Measurements from ENCODE around the gene QPRT. TPM values are rescaled to one million over a fixed set of nuclear protein-coding genes. Genes with fewer than 3 reads are reported as not detected.

Gene QPRT
- total RNA-seq, 2 experiments from 2014 or later: 7.4 to 10.0 TPM

Other genes starting within 250 kb of the QPRT start
- gene BOLA2, start 224.8 kb upstream of the QPRT start, total RNA-seq: 10 to 100 TPM in 1 of 2 experiments, 1 to 10 TPM in 1; 8.6 to 12.1 TPM
- gene SLX1B, start 224.6 kb upstream of the QPRT start, total RNA-seq: 10 to 100 TPM; 19.9 to 68.2 TPM
- gene SULT1A4, start 219.3 kb upstream of the QPRT start, total RNA-seq: 1 to 10 TPM; 1.5 to 2.4 TPM
- 100 to 1,000 TPM; 105 to 121 TPM for gene NPIPB12, start 172.8 kb upstream of the QPRT start, total RNA-seq
- 100 to 1,000 TPM; 255 to 263 TPM for gene SPN, start 15.9 kb upstream of the QPRT start, total RNA-seq
- 10 to 100 TPM; 84.2 to 88.0 TPM for gene C16orf54, start 66.8 kb downstream of the QPRT start, total RNA-seq
- gene ZG16, start 99.1 kb downstream of the QPRT start, total RNA-seq: not detected
- gene KIF22, start 111.6 kb downstream of the QPRT start, total RNA-seq: 100 to 1,000 TPM; 191 to 199 TPM
- 100 to 1,000 TPM; 395 to 418 TPM for gene MAZ, start 127.3 kb downstream of the QPRT start, total RNA-seq
- gene PRRT2, start 133.0 kb downstream of the QPRT start, total RNA-seq: 1 to 10 TPM; 2.2 to 2.3 TPM
- 10 to 100 TPM; 29.8 to 34.3 TPM for gene PAGR1, start 137.0 kb downstream of the QPRT start, total RNA-seq
- gene MVP, start 141.3 kb downstream of the QPRT start, total RNA-seq: 100 to 1,000 TPM; 130 to 136 TPM
- gene CDIPT, start 184.0 kb downstream of the QPRT start, total RNA-seq: 10 to 100 TPM; 65.0 to 74.7 TPM
- gene SEZ6L2, start 220.4 kb downstream of the QPRT start, total RNA-seq: not detected
- under 1 TPM in 1 of 2 experiments, not detected in 1; 0.42 TPM for gene ASPHD1, start 221.3 kb downstream of the QPRT start, total RNA-seq
- 10 to 100 TPM; 49.7 to 50.0 TPM for gene KCTD13, start 247.0 kb downstream of the QPRT start, total RNA-seq